Measurements from ENCODE around the gene GINS1.

Gene GINS1

DNA sequence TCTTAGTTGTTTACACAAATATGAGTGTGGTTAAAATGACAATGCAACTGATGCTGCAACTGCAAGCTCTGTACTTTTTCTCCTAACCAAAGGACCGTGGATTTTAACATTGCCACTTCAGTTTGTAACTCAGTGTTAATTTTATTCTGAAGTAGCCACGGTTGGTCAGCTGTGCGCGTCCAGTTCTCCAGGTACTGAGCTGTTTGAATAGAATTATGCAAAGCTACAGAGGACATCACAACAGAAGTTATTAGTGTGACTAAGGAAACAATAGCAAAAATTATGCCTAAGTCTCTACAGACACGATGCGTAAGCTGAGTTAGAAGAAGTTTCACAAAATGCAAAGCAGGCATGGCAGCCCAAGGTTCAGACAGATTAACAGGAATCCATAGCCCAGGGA lies 12.5 kb upstream of the GINS1 start:
- Histone ChIP-seq H3K4me3 (ENCODE audit: low read depth in 1 of 2, low read length in 2 of 2) (no peak overlapping the region), H3K79me2 (ENCODE audit: insufficient read depth, low read length) (peaks cover 6% of the 10 kb centered on the region), H3K36me3 (ENCODE audit: insufficient read depth, low read length) (no peaks in the 10 kb centered on the region; the same call in 1 of the 2 replicates), H3K27ac (ENCODE audit: low read length) (no peak overlapping the region), H3K27me3 (ENCODE audit: insufficient read depth, low read length, poor library complexity) (no peaks in the 10 kb centered on the region), H3K9ac (ENCODE audit: low read depth, low read length) (no peak overlapping the region), H2AFZ (ENCODE audit: low read depth, low read length) (no peak overlapping the region), H3K9me3 (ENCODE audit: insufficient read depth, low read length, severe bottlenecking) (no peaks in the 10 kb centered on the region), H4K20me1 (ENCODE audit: insufficient read depth, low read length) (no peaks in the 10 kb centered on the region), H3K4me2 (ENCODE audit: insufficient read depth, low read length) (no peak overlapping the region), H3K4me1 (ENCODE audit: insufficient read depth, low read length) (peaks cover 15% of the 10 kb centered on the region)
- no peak for ATAC-seq (ENCODE audit: insufficient read depth, low read depth)
- TF ChIP-seq CTCF (IDR thresholded peaks at IDR 0.05; ENCODE audit: borderline replicate concordance, extremely low read depth, low read length, poor library complexity, severe bottlenecking) (no peak), EZH2 (IDR thresholded peaks at IDR 0.05; ENCODE audit: borderline replicate concordance, low read depth, low read length, severe bottlenecking) (no peak)
- no peak for DNase-seq

GRCh38 chr20:25397096-25397495 lies 10.4 kb upstream of the GINS1 start:
- TF ChIP-seq CTCF (IDR thresholded peaks at IDR 0.05; ENCODE audit: borderline replicate concordance, extremely low read depth, low read length, poor library complexity, severe bottlenecking) (no peak), EZH2 (IDR thresholded peaks at IDR 0.05; ENCODE audit: borderline replicate concordance, low read depth, low read length, severe bottlenecking) (no peak)
- Histone ChIP-seq H3K4me2 (ENCODE audit: insufficient read depth, low read length) (no peak overlapping the region), H3K4me1 (ENCODE audit: insufficient read depth, low read length) (0 out of 2 replicates have a peak, but pooled peaks cover 5% of the 10 kb centered on the region), H3K27me3 (ENCODE audit: insufficient read depth, low read length, poor library complexity) (no peaks in the 10 kb centered on the region), H2AFZ (ENCODE audit: low read depth, low read length) (no peak overlapping the region), H4K20me1 (ENCODE audit: insufficient read depth, low read length) (no peaks in the 10 kb centered on the region), H3K79me2 (ENCODE audit: insufficient read depth, low read length) (no peaks in the 10 kb centered on the region), H3K9me3 (ENCODE audit: insufficient read depth, low read length, severe bottlenecking) (peaks cover 5% of the 10 kb centered on the region), H3K4me3 (ENCODE audit: low read depth in 1 of 2, low read length in 2 of 2) (no peak overlapping the region), H3K9ac (ENCODE audit: low read depth, low read length) (no peak overlapping the region), H3K36me3 (ENCODE audit: insufficient read depth, low read length) (no peaks in the 10 kb centered on the region), H3K27ac (ENCODE audit: low read length) (no peak overlapping the region)
- DNase-seq (no peak), ATAC-seq (ENCODE audit: insufficient read depth, low read depth) (no peak)

DNA sequence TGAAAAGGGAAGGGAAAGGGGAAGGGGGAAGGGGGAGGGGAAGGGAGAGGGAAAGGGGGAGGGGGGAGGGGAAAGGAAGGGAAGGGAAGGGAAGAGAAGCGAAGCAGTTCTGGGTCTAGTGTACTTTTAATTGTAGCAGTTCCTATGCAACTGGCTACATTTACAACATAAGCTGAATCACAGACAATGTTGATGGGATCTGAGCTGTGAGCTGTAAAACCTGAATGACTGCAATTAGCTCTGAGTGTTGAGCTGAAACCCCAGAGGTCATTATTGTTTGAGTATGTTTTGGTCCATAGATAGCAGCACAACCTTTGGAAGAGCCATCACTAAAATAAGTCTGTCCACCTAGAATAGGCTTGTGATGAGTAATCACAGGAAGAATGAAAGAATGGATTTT lies 9.7 kb upstream of the GINS1 start:
- peaks cover 13% of the 10 kb centered on the region for H3K9me3 ChIP-seq (ENCODE audit: insufficient read depth, low read length, severe bottlenecking)
- no peak overlapping the region for H3K27ac ChIP-seq (ENCODE audit: low read length)
- H3K36me3 ChIP-seq (ENCODE audit: insufficient read depth, low read length): no peaks in the 10 kb centered on the region
- 0 out of 2 replicates have a peak, but pooled peaks cover 5% of the 10 kb centered on the region for H3K4me1 ChIP-seq (ENCODE audit: insufficient read depth, low read length)
- H2AFZ ChIP-seq (ENCODE audit: low read depth, low read length): no peak overlapping the region
- no peak overlapping the region for H3K9ac ChIP-seq (ENCODE audit: low read depth, low read length)
- no peak overlapping the region for H3K4me3 ChIP-seq (ENCODE audit: low read depth in 1 of 2, low read length in 2 of 2)
- DNase-seq (no peak), ATAC-seq (ENCODE audit: insufficient read depth, low read depth) (no peak)
- no peaks in the 10 kb centered on the region for H4K20me1 ChIP-seq (ENCODE audit: insufficient read depth, low read length)
- H3K4me2 ChIP-seq (ENCODE audit: insufficient read depth, low read length): no peak overlapping the region
- TF ChIP-seq EZH2 (IDR thresholded peaks at IDR 0.05; ENCODE audit: borderline replicate concordance, low read depth, low read length, severe bottlenecking): no peak
- no peak for TF ChIP-seq CTCF (IDR thresholded peaks at IDR 0.05; ENCODE audit: borderline replicate concordance, extremely low read depth, low read length, poor library complexity, severe bottlenecking)
- no peaks in the 10 kb centered on the region for H3K79me2 ChIP-seq (ENCODE audit: insufficient read depth, low read length)
- no peaks in the 10 kb centered on the region for H3K27me3 ChIP-seq (ENCODE audit: insufficient read depth, low read length, poor library complexity)

Data from DND-41 (cell line).